Prostate gland (tissue), 2 donors: Measurements from ENCODE around the gene USP40. TPM values are rescaled to one million over a fixed set of nuclear protein-coding genes. Genes with fewer than 3 reads are reported as not detected.

Source experiments
- DNase-seq: peaks from one replicate; pipeline ENCODE4 v3.0.0-alpha.2; 2019; ENCODE audit warnings: low spot score
- H3K27ac ChIP-seq, 2 donors: fragments of 200-600 bp; sonication (generic); 2 replicates each; pipeline ENCODE4 v1.5.1; 2017 to 2019
- H3K27me3 ChIP-seq: fragments of 200-600 bp; sonication (generic); replicated peaks from 2 replicates; pipeline ENCODE4 v1.5.1; 2019; ENCODE audit not compliant: insufficient read depth
- H3K36me3 ChIP-seq, 2 donors: fragments of 200-600 bp; sonication (generic); 1 replicate in 1 of 2; 2 replicates in 1 of 2; pipeline versions ENCODE4 v1.5.1 to v1.8.1; 2017 to 2019
- H3K4me1 ChIP-seq: fragments of 200-600 bp; sonication (generic); replicated peaks from 2 replicates; pipeline ENCODE4 v1.5.1; 2019
- H3K4me3 ChIP-seq, 2 donors: fragments of 200-600 bp; sonication (generic); 2 replicates each; pipeline ENCODE4 v1.5.1; 2017 to 2019
- H3K9me3 ChIP-seq: fragments of 200-600 bp; sonication (generic); 2 replicates; pipeline ENCODE4 v1.5.1; 2017
- CTCF ChIP-seq, 4 experiments: fragments of 200-600 bp in 2 of 4; fragments of 450-650 bp in 2 of 4; sonication (generic) in 2 of 4; IDR thresholded peaks; 1 replicate in 3 of 4; 2 replicates in 1 of 4; pipeline ENCODE4 v1.5.1; 2016 to 2019; ENCODE audit warnings: antibody characterized with exemption in 4 of 4, mild to moderate bottlenecking in 2 of 4, moderate library complexity in 2 of 4
- POLR2A ChIP-seq: fragments of 450-650 bp; IDR thresholded peaks from one replicate; pipeline ENCODE4 v1.6.1; 2016; ENCODE audit warnings: antibody characterized with exemption, mild to moderate bottlenecking
- POLR2AphosphoS5 ChIP-seq: sonication (generic); formaldehyde crosslinking; IDR thresholded peaks from one replicate; pipeline ENCODE4 v1.6.1; 2017; ENCODE audit warnings: antibody characterized with exemption
- WGBS: methylation state at CpG from one replicate; pipeline ENCODE4 v1.1.5; 2018; 5-methylcytosine and 5-hydroxymethylcytosine counted together
- intact Hi-C: fragments of 100-400 bp; cut with DNase I; formaldehyde crosslinking; loops from one replicate; pipeline ENCODE4 v1.14.2; 2022
- total RNA-seq, 2 donors: library from RNA; depleted of rRNA; stranded (reverse); fragments of >200 nt; gene quantifications; one replicate each; pipeline ENCODE4 v1.1.0, GENCODE V29; 2016

USP40 gene
- total RNA-seq, 2 donors from 2014 or later, result 45.1 to 50.2 TPM

GRCh38 chr2:233448220-233448559 lies 118.4 kb downstream of the USP40 start:
- 78% methylated on average over 11 of the region's 11 CpGs for WGBS
- H3K36me3 ChIP-seq, result peaks cover 0 to 3% of the 10 kb centered on the region in 2 donors
- H3K4me1 ChIP-seq, result no peaks in the 10 kb centered on the region
- intact Hi-C loops, result no loop called here
- H3K4me3 ChIP-seq, result no peak overlapping the region
- no peak for DNase-seq
- H3K27me3 ChIP-seq, result no peaks in the 10 kb centered on the region
- no peaks in the 10 kb centered on the region for H3K9me3 ChIP-seq
- no peak for TF ChIP-seq POLR2A
- peak in 1 of 4 experiments; percentile 8 for TF ChIP-seq CTCF (IDR thresholded peaks at IDR 0.05)
- H3K27ac ChIP-seq, result no peak overlapping the region

GRCh38 chr2:233447506-233448219 lies 118.9 kb downstream of the USP40 start:
- DNase-seq, result no peak
- Histone ChIP-seq H3K36me3 (peaks cover 0 to 3% of the 10 kb centered on the region in 2 donors), H3K4me3 (no peak overlapping the region), H3K9me3 (no peaks in the 10 kb centered on the region), H3K27me3 (no peaks in the 10 kb centered on the region), H3K4me1 (no peaks in the 10 kb centered on the region), H3K27ac (no peak overlapping the region)
- intact Hi-C loops, result no loop called here
- 95% methylated on average over 15 of the region's 15 CpGs for WGBS
- TF ChIP-seq CTCF (IDR thresholded peaks at IDR 0.05) (no peak), POLR2A (no peak), POLR2AphosphoS5 (no peak)

GRCh38 chr2:233446606-233447305 lies 119.8 kb downstream of the USP40 start:
- Histone ChIP-seq H3K9me3 (no peaks in the 10 kb centered on the region), H3K27me3 (no peaks in the 10 kb centered on the region), H3K27ac (no peak overlapping the region), H3K4me3 (no peak overlapping the region), H3K36me3 (no peaks in the 10 kb centered on the region), H3K4me1 (no peaks in the 10 kb centered on the region)
- no peak for TF ChIP-seq CTCF (IDR thresholded peaks at IDR 0.05)
- TF ChIP-seq POLR2A, result no peak
- no peak for TF ChIP-seq POLR2AphosphoS5
- intact Hi-C loops, result no loop called here
- DNase-seq, result no peak
- WGBS, result 90% methylated on average over 37 of the region's 37 CpGs

- intact Hi-C loops, result no loop called here
- no peaks in the 10 kb centered on the region for H3K9me3 ChIP-seq
- DNase-seq, result no peak
- H3K4me3 ChIP-seq, result no peak overlapping the region
- H3K36me3 ChIP-seq, result no peaks in the 10 kb centered on the region
- H3K4me1 ChIP-seq, result no peaks in the 10 kb centered on the region
- no peak overlapping the region for H3K27ac ChIP-seq
- H3K27me3 ChIP-seq, result no peaks in the 10 kb centered on the region
- no peak for TF ChIP-seq POLR2AphosphoS5
- no peak for TF ChIP-seq POLR2A
- no peak for TF ChIP-seq CTCF (IDR thresholded peaks at IDR 0.05)
- 93% methylated on average over 1 of the region's 1 CpG for WGBS
These were observed 120.5 kb downstream of the USP40 start for GRCh38 chr2:233446121-233446520.
